SK-N-SH treated with all-trans-retinoic acid at 6 μM for 48 hours (cell line): Measurements from ENCODE around the gene COBLL1.
"Not testable (repeated sequence)": the region's sequence is repeated elsewhere in the genome, so short reads cannot be mapped to it uniquely, and the experiment has no call there.

Source experiments
- ATAC-seq: fragments of 200-7000 bp; cut with Tn5 transposase; 3 replicates; pipeline ENCODE4 v1.9.1; 2020; ENCODE audit warnings: mild to moderate bottlenecking, moderate library complexity
- ARNTL ChIP-seq: fragments of 450-650 bp; formaldehyde crosslinking; IDR thresholded peaks from 2 replicates; pipeline ENCODE4 v1.5.0; 2020; ENCODE audit warnings: low read depth, mild to moderate bottlenecking, moderate library complexity, borderline replicate concordance
- BACH2 ChIP-seq: fragments of 250-450 bp; sonication (Bioruptor Pico); IDR thresholded peaks from 2 replicates; pipeline ENCODE4 v1.9.0; 2021; ENCODE audit warnings: mild to moderate bottlenecking, borderline replicate concordance
- CREB5 ChIP-seq: fragments of 250-450 bp; sonication (Bioruptor Pico); IDR thresholded peaks from 2 replicates; pipeline ENCODE4 v1.5.1; 2020; ENCODE audit warnings: low read depth, mild to moderate bottlenecking, moderate library complexity
- CSDC2 ChIP-seq: fragments of 250-450 bp; sonication (Bioruptor Pico); IDR thresholded peaks from 2 replicates; pipeline ENCODE4 v1.5.0; 2020; ENCODE audit warnings: mild to moderate bottlenecking, moderate library complexity
- ESRRG ChIP-seq: fragments of 250-450 bp; sonication (Bioruptor Pico); IDR thresholded peaks from 2 replicates; pipeline ENCODE4 v1.6.1; 2021; ENCODE audit warnings: mild to moderate bottlenecking
- GLIS3 ChIP-seq: fragments of 250-450 bp; sonication (Bioruptor Pico); IDR thresholded peaks from 2 replicates; pipeline ENCODE4 v1.5.0; 2020; ENCODE audit warnings: mild to moderate bottlenecking, moderate library complexity
- ISL1 ChIP-seq: fragments of 250-450 bp; sonication (Bioruptor Pico); IDR thresholded peaks from 2 replicates; pipeline ENCODE4 v2.1.2; 2022; ENCODE audit warnings: mild to moderate bottlenecking, moderate library complexity
- PATZ1 ChIP-seq: fragments of 250-450 bp; sonication (Bioruptor Pico); IDR thresholded peaks from 2 replicates; pipeline ENCODE4 v1.8.0; 2020; ENCODE audit warnings: mild to moderate bottlenecking, moderate library complexity, borderline replicate concordance
- PPARA ChIP-seq: fragments of 250-450 bp; sonication (Bioruptor Pico); IDR thresholded peaks from 2 replicates; pipeline ENCODE4 v1.5.0; 2020; ENCODE audit warnings: mild to moderate bottlenecking, borderline replicate concordance
- RARB ChIP-seq: fragments of 250-450 bp; sonication (Bioruptor Pico); IDR thresholded peaks from 2 replicates; pipeline ENCODE4 v1.8.0; 2021; ENCODE audit warnings: mild to moderate bottlenecking, moderate library complexity
- SNAI2 ChIP-seq: fragments of 250-450 bp; sonication (Bioruptor Pico); IDR thresholded peaks from 2 replicates; pipeline ENCODE4 v1.5.0; 2020; ENCODE audit warnings: mild to moderate bottlenecking, moderate library complexity
- TCF4 ChIP-seq: fragments of 250-450 bp; sonication (Bioruptor Pico); IDR thresholded peaks from 2 replicates; pipeline ENCODE4 v1.8.0; 2021; ENCODE audit warnings: mild to moderate bottlenecking, moderate library complexity, borderline replicate concordance
- TOX ChIP-seq: fragments of 250-450 bp; sonication (Bioruptor Pico); IDR thresholded peaks from 2 replicates; pipeline ENCODE4 v1.8.0; 2021; ENCODE audit warnings: mild to moderate bottlenecking, moderate library complexity, borderline replicate concordance
- TSHZ2 ChIP-seq: fragments of 250-450 bp; sonication (Bioruptor Pico); IDR thresholded peaks from 2 replicates; pipeline ENCODE4 v1.5.0; 2020; ENCODE audit warnings: mild to moderate bottlenecking, moderate library complexity
- ZC3H10 ChIP-seq: fragments of 250-450 bp; sonication (Bioruptor Pico); IDR thresholded peaks from 2 replicates; pipeline ENCODE4 v1.5.1; 2021; ENCODE audit warnings: mild to moderate bottlenecking, moderate library complexity
- ZFP3 ChIP-seq: fragments of 250-450 bp; sonication (Bioruptor Pico); IDR thresholded peaks from 2 replicates; pipeline ENCODE4 v1.5.0; 2020; ENCODE audit warnings: mild to moderate bottlenecking, moderate library complexity
- ZFP30 ChIP-seq: fragments of 450-650 bp; formaldehyde crosslinking; IDR thresholded peaks from 2 replicates; pipeline ENCODE4 v1.5.0; 2022; ENCODE audit warnings: mild to moderate bottlenecking, moderate library complexity
- ZNF565 ChIP-seq: fragments of 450-650 bp; formaldehyde crosslinking; conservative IDR thresholded peaks from 2 replicates; pipeline ENCODE4 v1.5.0; 2020; ENCODE audit warnings: low read depth, mild to moderate bottlenecking, moderate library complexity
- ZNF8 ChIP-seq: fragments of 450-650 bp; formaldehyde crosslinking; IDR thresholded peaks from 2 replicates; pipeline ENCODE4 v1.5.0; 2020; ENCODE audit warnings: mild to moderate bottlenecking, moderate library complexity

Gene COBLL1

GRCh38 chr2:164860694-164861042 is 19.0 kb upstream of the COBLL1 start (continued):
- TF ChIP-seq TSHZ2: no peak

- not testable (repeated sequence) for ATAC-seq
Observed at GRCh38 chr2:164859906-164860693, 18.5 kb upstream of the COBLL1 start.

- TF ChIP-seq ISL1 (CRISPR knock-in tag) (no peak), TOX (CRISPR knock-in tag) (no peak), PATZ1 (CRISPR knock-in tag) (no peak)
- TF ChIP-seq, all 23 proteins: peak for 0
Observed at GRCh38 chr2:164859251-164859818, 17.7 kb upstream of the COBLL1 start.

GRCh38 chr2:164852086-164852485 is 10.5 kb upstream of the COBLL1 start:
- no peak for ATAC-seq
- TF ChIP-seq ZFP3 (CRISPR knock-in tag): no peak
- no peak for TF ChIP-seq CREB5 (CRISPR knock-in tag)
- TF ChIP-seq ZNF8 (CRISPR knock-in tag): no peak
- TF ChIP-seq CSDC2: no peak
- TF ChIP-seq BACH2 (CRISPR knock-in tag): no peak
- no peak for TF ChIP-seq SNAI2
- TF ChIP-seq TCF4: no peak
- TF ChIP-seq ARNTL: no peak
- TF ChIP-seq ZNF565 (CRISPR knock-in tag): no peak
- TF ChIP-seq RARB (CRISPR knock-in tag): no peak
- no peak for TF ChIP-seq TOX (CRISPR knock-in tag)
- TF ChIP-seq ZC3H10: no peak
- no peak for TF ChIP-seq GLIS3 (CRISPR knock-in tag)

More at GRCh38 chr2:164859251-164859818, 17.7 kb upstream of the COBLL1 start:
- no peak for ATAC-seq

- ATAC-seq: no peak
- TF ChIP-seq TSHZ2 (no peak), ESRRG (CRISPR knock-in tag) (no peak), ARNTL (no peak), TCF4 (no peak), ZFP30 (CRISPR knock-in tag) (no peak), PATZ1 (CRISPR knock-in tag) (no peak), GLIS3 (CRISPR knock-in tag) (no peak), PPARA (CRISPR knock-in tag) (no peak), CSDC2 (no peak), ISL1 (CRISPR knock-in tag) (no peak)
Observed at GRCh38 chr2:164850235-164850634, 8.6 kb upstream of the COBLL1 start.
